Stimulated activated CD8-positive, alpha-beta memory T cell treated with anti-CD3 and anti-CD28 coated beads, Interleukin-15, amount 100 ng/mL, for 24 hours (primary cell): ENCODE measurements around the gene TELO2.

Source experiments
- DNase-seq: peaks from one replicate; pipeline ENCODE4 v3.0.0-alpha.2; 2020; ENCODE audit warnings: low read depth

The TELO2 gene

GRCh38 chr16:1498899-1499676, 5.9 kb downstream of the TELO2 start:
- DNase-seq, result no peak

- no peak for DNase-seq
These were observed 6.8 kb downstream of the TELO2 start for GRCh38 chr16:1499756-1500464.

GRCh38 chr16:1500465-1501150, 7.4 kb downstream of the TELO2 start:
- no peak for DNase-seq

GRCh38 chr16:1501630-1502029, 8.5 kb downstream of the TELO2 start:
- DNase-seq, result no peak

GRCh38 chr16:1502092-1503004, 9.2 kb downstream of the TELO2 start:
- no peak for DNase-seq

- DNase-seq, result no peak
These were observed 10.2 kb downstream of the TELO2 start for GRCh38 chr16:1503110-1503955.

- DNase-seq, result no peak
These were observed 12.1 kb downstream of the TELO2 start for GRCh38 chr16:1505073-1505844.

- no peak for DNase-seq
These were observed 12.8 kb downstream of the TELO2 start for GRCh38 chr16:1505912-1506311.

- DNase-seq, result no peak
These were observed 13.5 kb downstream of the TELO2 start for GRCh38 chr16:1506494-1507213.

GRCh38 chr16:1508494-1509187, 15.5 kb downstream of the TELO2 start:
- no peak for DNase-seq

- no peak for DNase-seq
These were observed 16.4 kb downstream of the TELO2 start for GRCh38 chr16:1509307-1510221.

GRCh38 chr16:1510272-1510671, 17.1 kb downstream of the TELO2 start:
- no peak for DNase-seq

GRCh38 chr16:1510941-1511351, 17.8 kb downstream of the TELO2 start:
- DNase-seq, result no peak

- DNase-seq, result no peak
These were observed 18.8 kb downstream of the TELO2 start for GRCh38 chr16:1511662-1512569.

GRCh38 chr16:1512774-1513173, 19.6 kb downstream of the TELO2 start:
- DNase-seq, result no peak

GRCh38 chr16:1514507-1514906, 21.3 kb downstream of the TELO2 start:
- DNase-seq, result no peak
